ENCODE measurements around the gene DLG2. TPM values are rescaled to one million over a fixed set of nuclear protein-coding genes. Genes with fewer than 3 reads are reported as not detected.

DLG2 gene
- total and polyA plus RNA-seq, 7 donors: 0.23 to 5.3 (median 3.4) TPM

GRCh38 chr11:83941050-83941449 is 1686.1 kb downstream of the DLG2 start:
- H3K4me1 ChIP-seq: no peaks in the 10 kb centered on the region
- 95 to 100% (median 97%) methylated on average over 1 of the region's 1 CpG for WGBS, 3 donors
- no peak for TF ChIP-seq CTCF (IDR thresholded peaks at IDR 0.05)
- no peaks in the 10 kb centered on the region for H3K27me3 ChIP-seq (ENCODE audit: insufficient read depth in 3 of 3, low read length in 2 of 3)
- intact Hi-C loops (cut with DNase I): no loop called here
- H3K4me3 ChIP-seq: no peak overlapping the region
- no peaks in the 10 kb centered on the region for H3K36me3 ChIP-seq (ENCODE audit: insufficient read depth in 1 of 2, low read depth in 1 of 2)
- no peak for ATAC-seq
- H3K27ac ChIP-seq: no peak overlapping the region
- DNase-seq: no peak
- H3K9me3 ChIP-seq: no peaks in the 10 kb centered on the region

DNA sequence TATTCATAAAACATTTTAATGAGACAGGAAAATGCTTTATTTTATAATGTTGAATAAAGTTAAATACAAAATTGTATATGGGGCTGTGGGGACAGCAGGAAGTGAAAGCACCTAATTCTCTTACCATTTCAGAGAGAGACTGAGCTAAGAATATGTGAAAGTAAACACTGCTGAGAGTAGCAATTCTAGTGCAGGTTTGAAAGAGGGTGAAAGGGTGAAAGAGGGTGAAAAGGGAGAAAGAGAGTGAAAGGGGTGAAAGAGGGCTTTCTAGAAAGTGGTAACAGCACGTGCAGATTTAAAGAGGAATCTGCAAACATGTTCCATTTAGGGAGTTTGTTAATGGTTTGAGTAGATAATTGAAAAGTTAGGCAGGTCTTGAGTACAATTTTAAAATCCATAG is 1689.0 kb downstream of the DLG2 start:
- Histone ChIP-seq H3K36me3 (ENCODE audit: insufficient read depth in 1 of 2, low read depth in 1 of 2) (no peaks in the 10 kb centered on the region), H3K4me1 (no peaks in the 10 kb centered on the region), H3K9me3 (no peaks in the 10 kb centered on the region), H3K4me3 (no peak overlapping the region), H3K27ac (no peak overlapping the region), H3K27me3 (ENCODE audit: insufficient read depth in 3 of 3, low read length in 2 of 3) (no peaks in the 10 kb centered on the region)
- DNase-seq (no peak), ATAC-seq (no peak)
- intact Hi-C loops (cut with DNase I): no loop called here
- TF ChIP-seq CTCF (IDR thresholded peaks at IDR 0.05): no peak
- 43 to 55% (median 48%) methylated on average over 1 of the region's 1 CpG for WGBS, 3 donors

DNA sequence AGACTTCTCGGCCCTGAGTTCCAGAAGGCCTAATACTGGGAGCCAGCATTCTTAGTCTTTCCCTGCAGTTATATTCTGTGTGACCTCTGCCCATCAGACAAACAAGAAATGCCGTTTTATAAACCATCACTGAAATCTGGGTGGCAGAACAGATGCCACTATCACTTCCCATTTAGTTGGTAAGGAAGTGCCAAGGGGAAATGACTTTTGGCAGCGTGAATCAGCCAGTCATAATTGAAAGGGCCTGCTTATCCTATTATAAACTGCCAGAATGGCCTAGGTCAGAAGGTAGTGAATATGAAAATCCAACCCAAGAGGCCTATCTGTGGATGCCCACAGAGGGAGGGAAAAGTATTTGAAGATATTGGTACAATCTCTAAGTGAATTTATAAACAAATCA is 1694.1 kb downstream of the DLG2 start:
- intact Hi-C loops (cut with DNase I): no loop called here

GRCh38 chr11:83927422-83927821 is 1699.7 kb downstream of the DLG2 start:
- Histone ChIP-seq H3K27me3 (ENCODE audit: insufficient read depth in 3 of 3, low read length in 2 of 3) (no peaks in the 10 kb centered on the region), H3K27ac (no peak overlapping the region), H3K36me3 (ENCODE audit: insufficient read depth in 1 of 2, low read depth in 1 of 2) (no peaks in the 10 kb centered on the region), H3K9me3 (no peaks in the 10 kb centered on the region), H3K4me3 (no peak overlapping the region), H3K4me1 (no peaks in the 10 kb centered on the region)
- DNase-seq (no peak), ATAC-seq (no peak)
- WGBS, 3 donors: 96 to 97% (median 97%) methylated on average over 1 of the region's 1 CpG
- no peak for TF ChIP-seq CTCF (IDR thresholded peaks at IDR 0.05)
- intact Hi-C loops (cut with DNase I): no loop called here

More for the DNA sequence above, 1694.1 kb downstream of the DLG2 start:
- no peak overlapping the region for H3K4me3 ChIP-seq
- H3K4me1 ChIP-seq: no peaks in the 10 kb centered on the region
- no peaks in the 10 kb centered on the region for H3K9me3 ChIP-seq
- no peak for ATAC-seq
- 63 to 70% (median 66%) methylated on average over 3 of the region's 3 CpGs for WGBS, 3 donors
- DNase-seq: no peak
- H3K27ac ChIP-seq: no peak overlapping the region
- TF ChIP-seq CTCF (IDR thresholded peaks at IDR 0.05): no peak
- no peaks in the 10 kb centered on the region for H3K27me3 ChIP-seq (ENCODE audit: insufficient read depth in 3 of 3, low read length in 2 of 3)
- no peaks in the 10 kb centered on the region for H3K36me3 ChIP-seq (ENCODE audit: insufficient read depth in 1 of 2, low read depth in 1 of 2)

DNA sequence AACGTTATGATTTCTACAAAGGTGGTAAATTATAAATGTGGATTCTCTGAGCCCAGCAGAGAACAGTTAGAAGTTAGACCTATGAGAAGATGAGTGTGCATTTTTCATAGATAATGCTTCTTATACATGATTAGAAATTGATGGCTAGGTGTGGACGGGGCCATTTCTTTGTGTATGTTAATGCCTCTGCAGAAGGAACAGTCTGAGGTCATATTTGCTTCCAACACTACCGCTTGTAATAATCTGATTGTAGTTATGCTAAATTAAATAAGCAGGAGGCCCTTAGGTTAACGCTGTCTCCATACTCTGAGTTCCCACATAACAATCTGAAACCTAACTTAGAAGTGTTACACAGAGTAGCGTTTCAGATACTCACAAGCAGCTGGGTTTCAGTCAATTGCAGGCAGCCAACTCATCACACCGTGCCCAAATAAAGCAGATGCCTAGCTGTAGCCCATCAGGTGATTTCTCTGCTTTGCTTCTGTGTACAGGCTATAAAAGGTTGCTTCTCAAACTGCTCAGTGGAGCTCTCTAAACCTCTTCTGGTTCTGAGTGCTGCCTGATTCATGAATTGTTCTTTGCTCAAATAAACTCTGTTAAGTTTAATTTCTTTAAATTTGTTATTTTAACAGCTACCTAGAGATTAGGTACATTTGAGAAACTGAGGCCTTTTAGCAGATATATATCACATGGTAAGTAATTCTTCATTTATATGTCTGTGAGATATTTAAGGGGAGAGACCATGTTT is 1702.2 kb downstream of the DLG2 start:
- WGBS, 3 donors: 77 to 87% (median 85%) methylated on average over 6 of the region's 6 CpGs
- no peaks in the 10 kb centered on the region for H3K4me1 ChIP-seq
- TF ChIP-seq CTCF (IDR thresholded peaks at IDR 0.05): no peak
- H3K9me3 ChIP-seq: no peaks in the 10 kb centered on the region
- no peak overlapping the region for H3K4me3 ChIP-seq
- H3K27me3 ChIP-seq (ENCODE audit: insufficient read depth in 3 of 3, low read length in 2 of 3): no peaks in the 10 kb centered on the region
- no peak for DNase-seq
- no peaks in the 10 kb centered on the region for H3K36me3 ChIP-seq (ENCODE audit: insufficient read depth in 1 of 2, low read depth in 1 of 2)
- H3K27ac ChIP-seq: no peak overlapping the region
- no peak for ATAC-seq
- intact Hi-C loops (cut with DNase I): no loop called here
